IMR-90 (cell line): Measurements from ENCODE around the gene KIF5C. TPM values are rescaled to one million over a fixed set of nuclear protein-coding genes. Genes with fewer than 3 reads are reported as not detected.

ENCODE experiments used
- ATAC-seq: fragments of 200-7000 bp; cut with Tn5 transposase; 2 replicates; pipeline ENCODE4 v1.9.1; 2020; ENCODE audit warnings: low read depth, mild to moderate bottlenecking, moderate library complexity
- BruUV-seq: library from RNA; stranded (reverse); fragments of 400-500 nt; replicated peaks from 2 replicates; lab custom pipeline; 2021; lab: Mats Ljungman, UMichigan
- CTCF ChIA-PET: fragments of 300-600 bp; formaldehyde crosslinking; extraction: SDS; loops from one replicate; lab custom pipeline; 2021; ENCODE audit warnings: antibody characterized with exemption; lab: Yijun Ruan, JAX
- POLR2A ChIA-PET: fragments of 300-600 bp; sonication (Branson Sonifier 250); formaldehyde crosslinking; loops from one replicate; lab custom pipeline; 2022; ENCODE audit warnings: antibody characterized with exemption; ENCODE audit not compliant: unreplicated experiment; lab: Charles Lee
- DNase-seq: peaks from one replicate; pipeline ENCODE4 v3.0.0; 2013
- H2AFZ ChIP-seq: replicated peaks from 2 replicates; pipeline ENCODE3; 2013; ENCODE audit warnings: low read length, mild to moderate bottlenecking; ENCODE audit not compliant: poor library complexity
- H2AK5ac ChIP-seq: 2 replicates; pipeline ENCODE4 v1.6.1; 2013; ENCODE audit warnings: low read depth, low read length, inconsistent platforms
- H2AK9ac ChIP-seq: replicated peaks from 2 replicates; pipeline ENCODE3; 2013; ENCODE audit warnings: mild to moderate bottlenecking, low read depth, low read length, moderate library complexity; ENCODE audit not compliant: poor library complexity
- H2BK120ac ChIP-seq: 2 replicates; pipeline ENCODE4 v1.6.1; 2013; ENCODE audit warnings: low read depth, low read length, inconsistent platforms
- H2BK15ac ChIP-seq: 3 replicates; pipeline ENCODE4 v1.6.1; 2013; ENCODE audit warnings: low read depth, low read length, inconsistent platforms
- H2BK20ac ChIP-seq: 2 replicates; pipeline ENCODE4 v1.6.1; 2013; ENCODE audit warnings: low read depth, mild to moderate bottlenecking, inconsistent platforms, low read length, moderate library complexity
- H2BK5ac ChIP-seq: 2 replicates; pipeline ENCODE4 v1.6.1; 2013; ENCODE audit warnings: mild to moderate bottlenecking, low read depth, low read length, inconsistent platforms; ENCODE audit not compliant: poor library complexity, severe bottlenecking
- H3K14ac ChIP-seq: replicated peaks from 2 replicates; pipeline ENCODE4 v1.6.1; 2013; ENCODE audit warnings: low read depth, low read length, inconsistent platforms
- H3K18ac ChIP-seq: 2 replicates; pipeline ENCODE4 v1.6.1; 2013; ENCODE audit warnings: low read depth, low read length, control low read depth
- H3K23ac ChIP-seq: 2 replicates; pipeline ENCODE4 v1.6.1; 2013; ENCODE audit warnings: low read depth, low read length, inconsistent platforms
- H3K27ac ChIP-seq: 2 replicates; pipeline ENCODE4 v1.5.1; 2013; ENCODE audit warnings: mild to moderate bottlenecking, control low read depth, low read length; ENCODE audit not compliant: insufficient read depth
- H3K27me3 ChIP-seq: 2 replicates; pipeline ENCODE4 v1.6.1; 2013; ENCODE audit warnings: low read length; ENCODE audit not compliant: control insufficient read depth, insufficient read depth
- H3K36me3 ChIP-seq: 2 replicates; pipeline ENCODE4 v1.6.1; 2013; ENCODE audit warnings: low read length, mixed read lengths; ENCODE audit not compliant: control insufficient read depth, insufficient read depth
- H3K4ac ChIP-seq: 2 replicates; pipeline ENCODE4 v1.6.1; 2013; ENCODE audit warnings: low read depth, low read length, inconsistent platforms
- H3K4me1 ChIP-seq: 2 replicates; pipeline ENCODE4 v1.6.1; 2013; ENCODE audit warnings: low read length, mixed read lengths; ENCODE audit not compliant: control insufficient read depth, insufficient read depth
- H3K4me2 ChIP-seq: 2 replicates; pipeline ENCODE4 v1.6.1; 2013; ENCODE audit warnings: low read depth, mild to moderate bottlenecking, control low read depth, low read length, moderate library complexity
- H3K4me3 ChIP-seq: 2 replicates; pipeline ENCODE4 v1.5.1; 2013; ENCODE audit warnings: low read depth, mild to moderate bottlenecking, control low read depth, low read length, moderate library complexity; ENCODE audit not compliant: insufficient read depth
- H3K56ac ChIP-seq: 2 replicates; pipeline ENCODE4 v1.6.1; 2013; ENCODE audit warnings: low read length, inconsistent platforms; ENCODE audit not compliant: insufficient read depth; ENCODE audit errors: extremely low read depth
- H3K79me1 ChIP-seq, 2 experiments: 2 replicates each; pipeline ENCODE4 v1.6.1; 2013; ENCODE audit warnings: low read length in 2 of 2, inconsistent platforms in 1 of 2, low read depth in 1 of 2
- H3K9ac ChIP-seq: 2 replicates; pipeline ENCODE4 v1.6.1; 2013; ENCODE audit warnings: low read depth, low read length, control low read depth
- H3K9me1 ChIP-seq: 2 replicates; pipeline ENCODE4 v1.6.1; 2013; ENCODE audit warnings: low read length, inconsistent platforms; ENCODE audit not compliant: insufficient read depth
- H3K9me3 ChIP-seq: 2 replicates; pipeline ENCODE4 v1.6.1; 2013; ENCODE audit warnings: low read length; ENCODE audit not compliant: control insufficient read depth, insufficient read depth
- H4K20me1 ChIP-seq: 2 replicates; pipeline ENCODE4 v1.6.1; 2013; ENCODE audit warnings: low read length, inconsistent platforms; ENCODE audit not compliant: insufficient read depth
- H4K5ac ChIP-seq: 2 replicates; pipeline ENCODE4 v1.6.1; 2013; ENCODE audit warnings: mild to moderate bottlenecking, low read depth, low read length, control low read depth
- H4K8ac ChIP-seq, 2 experiments: 2 replicates each; pipeline ENCODE4 v1.6.1; 2013; ENCODE audit warnings: low read depth in 2 of 2, low read length in 2 of 2, control low read depth in 1 of 2, inconsistent platforms in 1 of 2
- H4K91ac ChIP-seq: 2 replicates; pipeline ENCODE4 v1.6.1; 2013; ENCODE audit warnings: low read depth, low read length, inconsistent platforms; ENCODE audit not compliant: insufficient read depth
- BHLHE40 ChIP-seq: fragments of 150-350 bp; IDR thresholded peaks from 2 replicates; pipeline ENCODE4 v1.6.1; 2016; ENCODE audit warnings: mild to moderate bottlenecking, low read depth, low read length
- CEBPB ChIP-seq: IDR thresholded peaks from 2 replicates; pipeline ENCODE4 v1.6.1; 2012; ENCODE audit warnings: low read depth, low read length, improper control_type of control experiment
- CHD1 ChIP-seq: IDR thresholded peaks from 2 replicates; pipeline ENCODE4 v1.6.1; 2012; ENCODE audit warnings: low read depth, low read length, improper control_type of control experiment
- CTCF ChIP-seq: conservative IDR thresholded peaks from 2 replicates; pipeline ENCODE4 v1.5.1; 2012; ENCODE audit warnings: mild to moderate bottlenecking, low read depth, low read length, improper control_type of control experiment
- ELK1 ChIP-seq: fragments of 150-350 bp; IDR thresholded peaks from 2 replicates; pipeline ENCODE4 v1.6.1; 2016; ENCODE audit warnings: low read depth, mild to moderate bottlenecking, low read length, moderate library complexity, borderline replicate concordance
- FOS ChIP-seq: fragments of 150-350 bp; IDR thresholded peaks from 2 replicates; pipeline ENCODE4 v1.6.1; 2016; ENCODE audit warnings: low read depth, low read length
- MAFK ChIP-seq: IDR thresholded peaks from 2 replicates; pipeline ENCODE4 v1.6.1; 2012; ENCODE audit warnings: low read depth, low read length, improper control_type of control experiment
- MAZ ChIP-seq: IDR thresholded peaks from 2 replicates; pipeline ENCODE4 v1.6.1; 2012; ENCODE audit warnings: low read depth, mild to moderate bottlenecking, low read length, improper control_type of control experiment, moderate library complexity, borderline replicate concordance
- MXI1 ChIP-seq: IDR thresholded peaks from 2 replicates; pipeline ENCODE4 v1.6.1; 2012; ENCODE audit warnings: low read depth, mild to moderate bottlenecking, low read length, moderate library complexity, borderline replicate concordance
- NFE2L2 ChIP-seq: fragments of 150-350 bp; IDR thresholded peaks from 2 replicates; pipeline ENCODE4 v1.6.1; 2016; ENCODE audit warnings: low read depth, mild to moderate bottlenecking, low read length
- POLR2A ChIP-seq: IDR thresholded peaks from 2 replicates; pipeline ENCODE4 v1.6.1; 2012; ENCODE audit warnings: mild to moderate bottlenecking, low read depth, low read length
- RAD21 ChIP-seq: IDR thresholded peaks from 2 replicates; pipeline ENCODE4 v1.6.1; 2012; ENCODE audit warnings: low read length, improper control_type of control experiment
- RCOR1 ChIP-seq: IDR thresholded peaks from 2 replicates; pipeline ENCODE4 v1.6.1; 2012; ENCODE audit warnings: mild to moderate bottlenecking, low read length, improper control_type of control experiment; ENCODE audit not compliant: insufficient replicate concordance
- RFX5 ChIP-seq: IDR thresholded peaks from 2 replicates; pipeline ENCODE4 v1.8.0; 2012; ENCODE audit warnings: low read depth, mild to moderate bottlenecking, low read length, moderate library complexity
- SMC3 ChIP-seq: fragments of 150-350 bp; IDR thresholded peaks from 2 replicates; pipeline ENCODE4 v1.6.1; 2016; ENCODE audit warnings: low read depth, mild to moderate bottlenecking, antibody characterized with exemption, low read length, moderate library complexity
- USF2 ChIP-seq: fragments of 150-350 bp; IDR thresholded peaks from 2 replicates; pipeline ENCODE4 v1.6.1; 2017; ENCODE audit warnings: mild to moderate bottlenecking, antibody characterized with exemption, low read length, low read depth
- WGBS, 2 experiments: methylation state at CpG; one replicate each; pipeline versions ENCODE4 v1.1.5 to v1.1.7; 2013; ENCODE audit warnings: missing lambda C conversion rate in 2 of 2; ENCODE audit not compliant: insufficient read length in 1 of 2; ENCODE audit errors: extremely low coverage in 2 of 2; 5-methylcytosine and 5-hydroxymethylcytosine counted together
- dilution Hi-C: fragments of 300-500 bp; cut with HindIII; formaldehyde crosslinking; loops from one replicate; pipeline ENCODE4 v1.14.3; 2018; ENCODE audit warnings: low sequenced_read_pairs; ENCODE audit not compliant: unreplicated experiment
- in situ Hi-C: fragments of 300-500 bp; cut with MboI; formaldehyde crosslinking; loops from 3 replicates; pipeline ENCODE4 v1.14.3; 2019; ENCODE audit warnings: low sequenced_read_pairs, inconsistent platforms, mixed read lengths
- intact Hi-C: fragments of 100-400 bp; cut with micrococcal nuclease; formaldehyde crosslinking; loops from 2 replicates; pipeline ENCODE4 v1.10.0; 2022
- polyA plus RNA-seq, 3 experiments: library from polyadenylated mRNA; depleted of rRNA; stranded (reverse); fragments of >200 nt; gene quantifications; 2 replicates each; pipeline ENCODE4 v1.2.3, GENCODE V29; 2012; ENCODE audit warnings: low replicate concordance in 1 of 3
- total RNA-seq: library from RNA; depleted of rRNA; stranded (reverse); fragments of >200 nt; gene quantifications from 2 replicates; pipeline ENCODE4 v1.2.3, GENCODE V29; 2012

KIF5C gene
- total and polyA plus RNA-seq, 2 of the 4 experiments (the other 2 are of a cell fraction): 0.10 to 0.18 TPM

- H3K4ac ChIP-seq: no peak overlapping the region; the same call in 1 of the 2 replicates
- BruUV-seq: no TSS peak
- H2BK20ac ChIP-seq: no peak overlapping the region
- H4K20me1 ChIP-seq: no peaks in the 10 kb centered on the region
- no peak overlapping the region for H2BK120ac ChIP-seq
- DNase-seq (no peak), ATAC-seq (no peak)
- H3K27me3 ChIP-seq: no peaks in the 10 kb centered on the region
- in situ Hi-C loops (no loop called here), dilution Hi-C loops (no loop called here), intact Hi-C loops (no loop called here)
- H2AK9ac ChIP-seq: no peak overlapping the region
- TF ChIP-seq SMC3 (no peak), RFX5 (no peak), POLR2A (no peak), CHD1 (no peak), MAZ (no peak), RCOR1 (no peak), FOS (no peak), MXI1 (no peak), MAFK (no peak), CEBPB (no peak), USF2 (no peak), BHLHE40 (no peak), ELK1 (no peak), RAD21 (no peak), CTCF (no peak), NFE2L2 (no peak)
- no peaks in the 10 kb centered on the region for H3K79me1 ChIP-seq
- H2AK5ac ChIP-seq: no peak overlapping the region
- no peak overlapping the region for H3K14ac ChIP-seq
- no peak overlapping the region for H2BK5ac ChIP-seq
- no peak overlapping the region for H2BK15ac ChIP-seq
- POLR2A ChIA-PET: no interaction called here
- H3K4me1 ChIP-seq: peaks cover 3% of the 10 kb centered on the region
- H3K9me1 ChIP-seq: peaks cover 4% of the 10 kb centered on the region; the same call in 1 of the 2 replicates
- H3K36me3 ChIP-seq: no peaks in the 10 kb centered on the region
- H4K8ac ChIP-seq: no peak overlapping the region
- WGBS, 2 experiments: no CpG with 5 or more reads among the region's 6 CpGs
- H3K23ac ChIP-seq: no peak overlapping the region
- H3K9me3 ChIP-seq: no peaks in the 10 kb centered on the region
- CTCF ChIA-PET: no interaction called here
- no peak overlapping the region for H3K4me3 ChIP-seq
- H4K5ac ChIP-seq: no peak overlapping the region
- H3K18ac ChIP-seq: no peak overlapping the region
- no peak overlapping the region for H3K27ac ChIP-seq
- H4K91ac ChIP-seq: no peak overlapping the region
- H3K4me2 ChIP-seq: no peak overlapping the region
- H3K56ac ChIP-seq: no peak overlapping the region
- no peak overlapping the region for H2AFZ ChIP-seq
- no peak overlapping the region for H3K9ac ChIP-seq
These were observed 181.7 kb downstream of the KIF5C start for GRCh38 chr2:149056541-149057255.
